Measurements from ENCODE around the gene MTA3.

GRCh38 chr2:42636934-42637333 lies 68.5 kb downstream of the MTA3 start:
- TF ChIP-seq CTCF (IDR thresholded peaks at IDR 0.05; ENCODE audit: extremely low read depth in 1 of 2, insufficient read depth in 1 of 2, low read depth in 1 of 2, low read length in 2 of 2) (no peak), EZH2 (IDR thresholded peaks at IDR 0.05; ENCODE audit: borderline replicate concordance, low read depth, low read length, severe bottlenecking) (no peak), POLR2AphosphoS5 (IDR thresholded peaks at IDR 0.05; ENCODE audit: insufficient read depth, low read depth, low read length) (no peak), POLR2A (IDR thresholded peaks at IDR 0.05; ENCODE audit: low read depth, low read length) (no peak), MAX (IDR thresholded peaks at IDR 0.05; ENCODE audit: insufficient read depth, insufficient read length) (no peak), MYC (IDR thresholded peaks at IDR 0.05; ENCODE audit: low read depth, low read length) (no peak), GATA2 (IDR thresholded peaks at IDR 0.05; ENCODE audit: insufficient read depth, insufficient read length, low read depth, low read length) (no peak), JUN (IDR thresholded peaks at IDR 0.05; ENCODE audit: borderline replicate concordance, insufficient read depth, insufficient read length, low read depth) (no peak), FOS (IDR thresholded peaks at IDR 0.05; ENCODE audit: borderline replicate concordance, insufficient read depth, low read length) (no peak)

Measured in endothelial cell of umbilical vein (primary cell).